ENCODE results near the gene FIGN.

The FIGN gene

GRCh38 chr2:163708265-163708664, 27.5 kb downstream of the FIGN start:
- TF ChIP-seq ZFX (IDR thresholded peaks at IDR 0.05; ENCODE audit: borderline replicate concordance) = no peak
- TF ChIP-seq, protein P1, sequence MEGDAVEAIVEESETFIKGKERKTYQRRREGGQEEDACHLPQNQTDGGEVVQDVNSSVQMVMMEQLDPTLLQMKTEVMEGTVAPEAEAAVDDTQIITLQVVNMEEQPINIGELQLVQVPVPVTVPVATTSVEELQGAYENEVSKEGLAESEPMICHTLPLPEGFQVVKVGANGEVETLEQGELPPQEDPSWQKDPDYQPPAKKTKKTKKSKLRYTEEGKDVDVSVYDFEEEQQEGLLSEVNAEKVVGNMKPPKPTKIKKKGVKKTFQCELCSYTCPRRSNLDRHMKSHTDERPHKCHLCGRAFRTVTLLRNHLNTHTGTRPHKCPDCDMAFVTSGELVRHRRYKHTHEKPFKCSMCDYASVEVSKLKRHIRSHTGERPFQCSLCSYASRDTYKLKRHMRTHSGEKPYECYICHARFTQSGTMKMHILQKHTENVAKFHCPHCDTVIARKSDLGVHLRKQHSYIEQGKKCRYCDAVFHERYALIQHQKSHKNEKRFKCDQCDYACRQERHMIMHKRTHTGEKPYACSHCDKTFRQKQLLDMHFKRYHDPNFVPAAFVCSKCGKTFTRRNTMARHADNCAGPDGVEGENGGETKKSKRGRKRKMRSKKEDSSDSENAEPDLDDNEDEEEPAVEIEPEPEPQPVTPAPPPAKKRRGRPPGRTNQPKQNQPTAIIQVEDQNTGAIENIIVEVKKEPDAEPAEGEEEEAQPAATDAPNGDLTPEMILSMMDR (IDR thresholded peaks at IDR 0.05) = no peak

GRCh38 chr2:163703386-163703785, 32.4 kb downstream of the FIGN start:
- H3K27ac ChIP-seq = no peak overlapping the region
- TF ChIP-seq, protein P1 (IDR thresholded peaks at IDR 0.05) = no peak
- TF ChIP-seq ZFX (IDR thresholded peaks at IDR 0.05; ENCODE audit: borderline replicate concordance) = no peak

More at GRCh38 chr2:163708265-163708664, 27.5 kb downstream of the FIGN start:
- H3K27ac ChIP-seq = no peak overlapping the region

GRCh38 chr2:163701399-163702195, 34.2 kb downstream of the FIGN start:
- TF ChIP-seq ZFX (IDR thresholded peaks at IDR 0.05; ENCODE audit: borderline replicate concordance) = no peak
- TF ChIP-seq, protein P1 (IDR thresholded peaks at IDR 0.05) = no peak
- H3K27ac ChIP-seq = no peak overlapping the region

DNA sequence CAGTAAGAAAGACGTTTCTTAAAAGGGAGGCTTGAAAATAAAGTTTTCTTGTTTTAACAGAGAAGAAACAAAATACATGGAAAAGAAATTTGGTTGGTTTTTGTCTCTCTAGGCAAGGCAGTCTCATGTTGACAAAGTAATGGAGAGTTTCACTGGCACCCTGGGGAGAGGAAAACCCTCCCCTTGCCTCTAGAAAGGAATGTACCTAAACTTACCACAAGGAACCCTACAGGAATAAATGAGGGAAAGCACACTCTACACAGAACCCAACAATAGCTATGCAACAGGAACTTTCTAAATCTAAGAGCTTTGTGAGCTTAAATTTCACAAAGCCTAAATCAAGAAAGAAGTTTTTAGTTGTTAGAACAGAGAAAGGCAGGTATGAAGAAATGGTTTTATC, 37.0 kb downstream of the FIGN start:
- no peak overlapping the region for H3K27ac ChIP-seq
- no peak for TF ChIP-seq ZFX (IDR thresholded peaks at IDR 0.05; ENCODE audit: borderline replicate concordance)
- TF ChIP-seq, protein P1 (IDR thresholded peaks at IDR 0.05) = no peak

DNA sequence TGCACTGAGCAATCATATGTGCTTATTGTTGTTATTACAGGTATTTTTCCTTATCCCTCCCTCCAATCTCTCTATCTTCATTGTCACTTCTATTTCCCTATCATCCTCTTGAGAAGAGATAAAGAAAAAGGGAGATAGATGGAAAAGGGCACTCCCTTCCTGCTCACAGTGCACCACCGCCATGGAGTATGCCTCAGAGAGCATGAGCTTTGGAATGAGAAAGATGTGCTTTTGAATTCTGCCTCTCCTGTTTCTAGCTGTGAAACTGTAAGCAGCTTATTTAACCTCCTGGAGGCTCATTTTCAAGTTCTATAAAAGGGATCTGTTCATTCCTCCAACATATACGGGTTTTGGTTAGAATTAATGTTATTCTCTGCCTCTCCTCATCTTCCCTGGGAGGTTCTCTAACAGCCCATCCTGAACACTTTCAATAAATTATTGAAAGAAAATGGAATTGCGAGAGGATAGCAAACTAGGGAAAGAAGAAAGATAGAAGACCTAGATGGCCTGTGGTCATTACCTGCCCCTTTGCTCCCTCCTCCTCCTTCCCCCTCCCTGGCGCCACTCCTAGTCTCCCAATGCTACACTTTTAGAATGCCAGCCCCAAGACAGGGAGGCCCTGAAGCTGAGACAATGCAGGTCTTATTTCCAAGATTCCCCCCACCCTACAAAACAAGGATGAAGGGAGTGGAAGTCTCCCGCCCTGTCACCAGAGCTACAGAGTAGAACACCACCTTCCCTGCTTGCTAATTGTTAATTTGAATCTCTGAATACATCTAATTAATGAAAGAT, 37.8 kb downstream of the FIGN start:
- TF ChIP-seq ZFX (IDR thresholded peaks at IDR 0.05; ENCODE audit: borderline replicate concordance) = no peak
- TF ChIP-seq, protein P1 (IDR thresholded peaks at IDR 0.05) = no peak
- no peak overlapping the region for H3K27ac ChIP-seq

- H3K27ac ChIP-seq = no peak overlapping the region
- TF ChIP-seq, protein P1 (IDR thresholded peaks at IDR 0.05) = no peak
- TF ChIP-seq ZFX (IDR thresholded peaks at IDR 0.05; ENCODE audit: borderline replicate concordance) = no peak
These were observed 38.4 kb downstream of the FIGN start for GRCh38 chr2:163697429-163697828.

DNA sequence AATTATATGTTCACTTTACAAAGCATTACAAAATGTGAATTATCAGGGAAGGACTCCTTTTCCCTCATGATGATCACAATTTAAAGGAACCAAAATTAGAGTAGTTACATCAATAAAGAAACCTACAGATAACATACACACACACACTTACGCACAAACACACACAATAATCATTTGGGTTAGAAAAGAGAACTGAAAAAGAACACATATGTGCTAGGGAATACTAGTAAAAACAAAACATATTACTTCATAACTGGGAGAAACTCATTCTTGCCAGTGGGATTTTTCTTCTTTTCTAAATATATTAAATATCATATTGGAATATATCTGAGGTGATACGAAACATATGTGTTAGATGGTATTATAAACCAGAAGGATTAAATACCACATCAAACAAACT, 42.3 kb downstream of the FIGN start:
- H3K27ac ChIP-seq = no peak overlapping the region
- TF ChIP-seq ZFX (IDR thresholded peaks at IDR 0.05; ENCODE audit: borderline replicate concordance) = no peak
- TF ChIP-seq, protein P1 (IDR thresholded peaks at IDR 0.05) = no peak
